Parathyroid adenoma (tissue), 2 donors: ENCODE data around the gene MIB1.
"Not testable (repeated sequence)": the region's sequence is repeated elsewhere in the genome, so short reads cannot be mapped to it uniquely, and the experiment has no call there.

Source experiments
- H2AFZ ChIP-seq: fragments of 300-600 bp; sonication (generic); one replicate; pipeline ENCODE4 v1.7.0; 2017; ENCODE audit warnings: antibody characterized with exemption, mild to moderate bottlenecking
- H3K27ac ChIP-seq: fragments of 300-600 bp; sonication (generic); one replicate; pipeline ENCODE4 v1.7.0; 2017
- H3K27me3 ChIP-seq: fragments of 300-600 bp; sonication (generic); one replicate; pipeline ENCODE4 v1.7.0; 2017; ENCODE audit warnings: low read length; ENCODE audit not compliant: control insufficient read depth, insufficient read depth
- H3K36me3 ChIP-seq: fragments of 300-600 bp; sonication (generic); one replicate; pipeline ENCODE4 v1.7.0; 2017; ENCODE audit warnings: low read length; ENCODE audit not compliant: control insufficient read depth, insufficient read depth
- H3K4me1 ChIP-seq: fragments of 300-600 bp; sonication (generic); one replicate; pipeline ENCODE4 v1.7.0; 2017; ENCODE audit warnings: control low read depth
- H3K4me2 ChIP-seq: fragments of 300-600 bp; sonication (generic); one replicate; pipeline ENCODE4 v1.7.0; 2017; ENCODE audit warnings: low read length
- H3K4me3 ChIP-seq: fragments of 300-600 bp; sonication (generic); one replicate; pipeline ENCODE4 v1.7.0; 2017; ENCODE audit warnings: low read depth, low read length
- H3K79me2 ChIP-seq: fragments of 300-600 bp; sonication (generic); one replicate; pipeline ENCODE4 v1.7.0; 2017; ENCODE audit warnings: control low read depth
- H3K9ac ChIP-seq: fragments of 300-600 bp; sonication (generic); one replicate; pipeline ENCODE4 v1.7.0; 2017; ENCODE audit warnings: mild to moderate bottlenecking
- H3K9me3 ChIP-seq: fragments of 300-600 bp; sonication (generic); one replicate; pipeline ENCODE4 v1.7.0; 2017; ENCODE audit warnings: low read length; ENCODE audit not compliant: control insufficient read depth
- TF ChIP-seq, protein P1 (sequence below): fragments of 300-600 bp; sonication (generic); IDR thresholded peaks from one replicate; pipeline ENCODE4 v1.7.0; 2017; ENCODE audit warnings: antibody characterized with exemption, mild to moderate bottlenecking
- donor health status: primary hyperparathyroidism.

The MIB1 gene

GRCh38 chr18:21763846-21764646 is 23.5 kb downstream of the MIB1 start:
- no peaks in the 10 kb centered on the region for H3K9me3 ChIP-seq
- H2AFZ ChIP-seq: no peak overlapping the region
- H3K9ac ChIP-seq: no peak overlapping the region
- H3K36me3 ChIP-seq: no peaks in the 10 kb centered on the region
- H3K4me2 ChIP-seq: no peak overlapping the region
- H3K4me3 ChIP-seq: no peak overlapping the region
- TF ChIP-seq, protein P1, sequence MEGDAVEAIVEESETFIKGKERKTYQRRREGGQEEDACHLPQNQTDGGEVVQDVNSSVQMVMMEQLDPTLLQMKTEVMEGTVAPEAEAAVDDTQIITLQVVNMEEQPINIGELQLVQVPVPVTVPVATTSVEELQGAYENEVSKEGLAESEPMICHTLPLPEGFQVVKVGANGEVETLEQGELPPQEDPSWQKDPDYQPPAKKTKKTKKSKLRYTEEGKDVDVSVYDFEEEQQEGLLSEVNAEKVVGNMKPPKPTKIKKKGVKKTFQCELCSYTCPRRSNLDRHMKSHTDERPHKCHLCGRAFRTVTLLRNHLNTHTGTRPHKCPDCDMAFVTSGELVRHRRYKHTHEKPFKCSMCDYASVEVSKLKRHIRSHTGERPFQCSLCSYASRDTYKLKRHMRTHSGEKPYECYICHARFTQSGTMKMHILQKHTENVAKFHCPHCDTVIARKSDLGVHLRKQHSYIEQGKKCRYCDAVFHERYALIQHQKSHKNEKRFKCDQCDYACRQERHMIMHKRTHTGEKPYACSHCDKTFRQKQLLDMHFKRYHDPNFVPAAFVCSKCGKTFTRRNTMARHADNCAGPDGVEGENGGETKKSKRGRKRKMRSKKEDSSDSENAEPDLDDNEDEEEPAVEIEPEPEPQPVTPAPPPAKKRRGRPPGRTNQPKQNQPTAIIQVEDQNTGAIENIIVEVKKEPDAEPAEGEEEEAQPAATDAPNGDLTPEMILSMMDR: no peak
- H3K27ac ChIP-seq: no peak overlapping the region
- H3K27me3 ChIP-seq: no peaks in the 10 kb centered on the region
- no peaks in the 10 kb centered on the region for H3K4me1 ChIP-seq
- H3K79me2 ChIP-seq: peaks cover 4% of the 10 kb centered on the region

DNA sequence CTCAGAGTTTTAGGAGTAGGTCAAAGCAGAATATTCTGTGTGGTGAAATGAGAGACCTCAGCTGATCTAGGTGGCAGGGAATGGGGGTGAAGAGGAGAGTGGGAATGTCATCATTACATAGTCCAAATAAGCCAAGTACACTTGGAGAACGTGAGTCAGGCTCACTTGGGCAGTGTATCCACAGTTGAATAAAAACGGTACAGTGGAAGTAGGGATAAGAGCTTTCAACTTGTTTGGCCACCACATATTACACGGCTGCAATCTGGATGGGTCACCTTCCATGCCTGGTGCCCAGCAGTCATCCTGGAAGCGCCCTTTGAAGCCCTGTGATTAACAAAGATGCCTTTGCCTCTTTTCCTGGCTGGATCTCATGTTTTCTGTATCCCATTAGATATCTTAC is 28.6 kb downstream of the MIB1 start:
- TF ChIP-seq, protein P1: no peak
- Histone ChIP-seq H2AFZ (no peak overlapping the region), H3K4me1 (no peaks in the 10 kb centered on the region), H3K36me3 (no peaks in the 10 kb centered on the region), H3K4me3 (no peak overlapping the region), H3K9ac (no peak overlapping the region), H3K9me3 (no peaks in the 10 kb centered on the region), H3K27ac (no peak overlapping the region), H3K4me2 (no peak overlapping the region), H3K79me2 (peaks cover 2% of the 10 kb centered on the region), H3K27me3 (no peaks in the 10 kb centered on the region)

- Histone ChIP-seq H2AFZ (no peak overlapping the region), H3K79me2 (no peaks in the 10 kb centered on the region), H3K9me3 (no peaks in the 10 kb centered on the region), H3K4me3 (no peak overlapping the region), H3K27ac (no peak overlapping the region), H3K36me3 (no peaks in the 10 kb centered on the region), H3K4me2 (no peak overlapping the region), H3K4me1 (no peaks in the 10 kb centered on the region), H3K27me3 (no peaks in the 10 kb centered on the region), H3K9ac (no peak overlapping the region)
- TF ChIP-seq, protein P1: no peak
Observed at GRCh38 chr18:21774722-21775121, 34.1 kb downstream of the MIB1 start.

- Histone ChIP-seq H3K79me2 (no peaks in the 10 kb centered on the region), H3K9me3 (no peaks in the 10 kb centered on the region), H3K9ac (no peak overlapping the region), H3K27me3 (no peaks in the 10 kb centered on the region), H3K36me3 (no peaks in the 10 kb centered on the region), H2AFZ (no peak overlapping the region), H3K4me3 (no peak overlapping the region), H3K4me1 (no peaks in the 10 kb centered on the region), H3K4me2 (no peak overlapping the region), H3K27ac (no peak overlapping the region)
- TF ChIP-seq, protein P1: no peak
Observed at GRCh38 chr18:21777814-21778213, 37.2 kb downstream of the MIB1 start.

GRCh38 chr18:21786526-21786925 is 45.9 kb downstream of the MIB1 start:
- Histone ChIP-seq H3K9me3 (no peaks in the 10 kb centered on the region), H3K27me3 (no peaks in the 10 kb centered on the region), H3K9ac (no peak overlapping the region), H3K79me2 (no peaks in the 10 kb centered on the region), H3K4me3 (no peak overlapping the region), H3K4me2 (no peak overlapping the region), H3K4me1 (no peaks in the 10 kb centered on the region), H3K27ac (no peak overlapping the region), H3K36me3 (no peaks in the 10 kb centered on the region), H2AFZ (no peak overlapping the region)
- TF ChIP-seq, protein P1: no peak

DNA sequence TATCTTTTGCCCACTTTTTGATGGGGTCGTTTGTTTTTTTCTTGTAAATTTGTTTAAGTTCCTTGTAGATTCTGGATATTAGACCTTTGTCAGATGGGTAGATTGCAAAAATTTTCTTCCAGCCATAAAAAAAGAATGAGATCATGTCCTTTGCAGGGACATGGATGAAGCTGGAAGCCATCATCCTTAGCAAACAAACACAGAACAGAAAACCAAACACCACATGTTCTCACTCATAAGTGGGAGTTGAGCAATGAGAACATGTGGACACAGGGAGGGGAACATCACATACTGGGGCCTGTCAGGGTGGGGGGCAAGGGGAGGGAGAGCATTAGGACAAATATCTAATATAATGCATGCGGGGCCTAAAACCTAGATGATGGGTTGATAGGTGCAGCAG is 55.5 kb downstream of the MIB1 start:
- not testable (repeated sequence) for H3K27ac ChIP-seq, H3K4me2 ChIP-seq, H2AFZ ChIP-seq, H3K4me3 ChIP-seq, H3K9ac ChIP-seq, H3K9me3 ChIP-seq, H3K4me1 ChIP-seq, H3K36me3 ChIP-seq, H3K79me2 ChIP-seq, H3K27me3 ChIP-seq
